IMR-90 (cell line): Measurements from ENCODE around the gene TEX38. TPM values are rescaled to one million over a fixed set of nuclear protein-coding genes. Genes with fewer than 3 reads are reported as not detected.

Experiments used
- ATAC-seq: fragments of 200-7000 bp; cut with Tn5 transposase; 2 replicates; pipeline ENCODE4 v1.9.1; 2020; ENCODE audit warnings: low read depth, mild to moderate bottlenecking, moderate library complexity
- BruUV-seq: library from RNA; stranded (reverse); fragments of 400-500 nt; replicated peaks from 2 replicates; lab custom pipeline; 2021; lab: Mats Ljungman, UMichigan
- CTCF ChIA-PET: fragments of 300-600 bp; formaldehyde crosslinking; extraction: SDS; loops from one replicate; lab custom pipeline; 2021; ENCODE audit warnings: antibody characterized with exemption; lab: Yijun Ruan, JAX
- POLR2A ChIA-PET: fragments of 300-600 bp; sonication (Branson Sonifier 250); formaldehyde crosslinking; loops from one replicate; lab custom pipeline; 2022; ENCODE audit warnings: antibody characterized with exemption; ENCODE audit not compliant: unreplicated experiment; lab: Charles Lee
- DNase-seq: peaks from one replicate; pipeline ENCODE4 v3.0.0; 2013
- H2AFZ ChIP-seq: replicated peaks from 2 replicates; pipeline ENCODE3; 2013; ENCODE audit warnings: low read length, mild to moderate bottlenecking; ENCODE audit not compliant: poor library complexity
- H2AK5ac ChIP-seq: 2 replicates; pipeline ENCODE4 v1.6.1; 2013; ENCODE audit warnings: low read depth, low read length, inconsistent platforms
- H2AK9ac ChIP-seq: replicated peaks from 2 replicates; pipeline ENCODE3; 2013; ENCODE audit warnings: mild to moderate bottlenecking, low read depth, low read length, moderate library complexity; ENCODE audit not compliant: poor library complexity
- H2BK120ac ChIP-seq: 2 replicates; pipeline ENCODE4 v1.6.1; 2013; ENCODE audit warnings: low read depth, low read length, inconsistent platforms
- H2BK15ac ChIP-seq: 3 replicates; pipeline ENCODE4 v1.6.1; 2013; ENCODE audit warnings: low read depth, low read length, inconsistent platforms
- H2BK20ac ChIP-seq: 2 replicates; pipeline ENCODE4 v1.6.1; 2013; ENCODE audit warnings: low read depth, mild to moderate bottlenecking, inconsistent platforms, low read length, moderate library complexity
- H2BK5ac ChIP-seq: 2 replicates; pipeline ENCODE4 v1.6.1; 2013; ENCODE audit warnings: mild to moderate bottlenecking, low read depth, low read length, inconsistent platforms; ENCODE audit not compliant: poor library complexity, severe bottlenecking
- H3K14ac ChIP-seq: replicated peaks from 2 replicates; pipeline ENCODE4 v1.6.1; 2013; ENCODE audit warnings: low read depth, low read length, inconsistent platforms
- H3K18ac ChIP-seq: 2 replicates; pipeline ENCODE4 v1.6.1; 2013; ENCODE audit warnings: low read depth, low read length, control low read depth
- H3K23ac ChIP-seq: 2 replicates; pipeline ENCODE4 v1.6.1; 2013; ENCODE audit warnings: low read depth, low read length, inconsistent platforms
- H3K27ac ChIP-seq: 2 replicates; pipeline ENCODE4 v1.5.1; 2013; ENCODE audit warnings: mild to moderate bottlenecking, control low read depth, low read length; ENCODE audit not compliant: insufficient read depth
- H3K27me3 ChIP-seq: 2 replicates; pipeline ENCODE4 v1.6.1; 2013; ENCODE audit warnings: low read length; ENCODE audit not compliant: control insufficient read depth, insufficient read depth
- H3K36me3 ChIP-seq: 2 replicates; pipeline ENCODE4 v1.6.1; 2013; ENCODE audit warnings: low read length, mixed read lengths; ENCODE audit not compliant: control insufficient read depth, insufficient read depth
- H3K4ac ChIP-seq: 2 replicates; pipeline ENCODE4 v1.6.1; 2013; ENCODE audit warnings: low read depth, low read length, inconsistent platforms
- H3K4me1 ChIP-seq: 2 replicates; pipeline ENCODE4 v1.6.1; 2013; ENCODE audit warnings: low read length, mixed read lengths; ENCODE audit not compliant: control insufficient read depth, insufficient read depth
- H3K4me2 ChIP-seq: 2 replicates; pipeline ENCODE4 v1.6.1; 2013; ENCODE audit warnings: low read depth, mild to moderate bottlenecking, control low read depth, low read length, moderate library complexity
- H3K4me3 ChIP-seq: 2 replicates; pipeline ENCODE4 v1.5.1; 2013; ENCODE audit warnings: low read depth, mild to moderate bottlenecking, control low read depth, low read length, moderate library complexity; ENCODE audit not compliant: insufficient read depth
- H3K56ac ChIP-seq: 2 replicates; pipeline ENCODE4 v1.6.1; 2013; ENCODE audit warnings: low read length, inconsistent platforms; ENCODE audit not compliant: insufficient read depth; ENCODE audit errors: extremely low read depth
- H3K79me1 ChIP-seq, 2 experiments: 2 replicates each; pipeline ENCODE4 v1.6.1; 2013; ENCODE audit warnings: low read length in 2 of 2, inconsistent platforms in 1 of 2, low read depth in 1 of 2
- H3K9ac ChIP-seq: 2 replicates; pipeline ENCODE4 v1.6.1; 2013; ENCODE audit warnings: low read depth, low read length, control low read depth
- H3K9me1 ChIP-seq: 2 replicates; pipeline ENCODE4 v1.6.1; 2013; ENCODE audit warnings: low read length, inconsistent platforms; ENCODE audit not compliant: insufficient read depth
- H3K9me3 ChIP-seq: 2 replicates; pipeline ENCODE4 v1.6.1; 2013; ENCODE audit warnings: low read length; ENCODE audit not compliant: control insufficient read depth, insufficient read depth
- H4K20me1 ChIP-seq: 2 replicates; pipeline ENCODE4 v1.6.1; 2013; ENCODE audit warnings: low read length, inconsistent platforms; ENCODE audit not compliant: insufficient read depth
- H4K5ac ChIP-seq: 2 replicates; pipeline ENCODE4 v1.6.1; 2013; ENCODE audit warnings: mild to moderate bottlenecking, low read depth, low read length, control low read depth
- H4K8ac ChIP-seq, 2 experiments: 2 replicates each; pipeline ENCODE4 v1.6.1; 2013; ENCODE audit warnings: low read depth in 2 of 2, low read length in 2 of 2, control low read depth in 1 of 2, inconsistent platforms in 1 of 2
- H4K91ac ChIP-seq: 2 replicates; pipeline ENCODE4 v1.6.1; 2013; ENCODE audit warnings: low read depth, low read length, inconsistent platforms; ENCODE audit not compliant: insufficient read depth
- BHLHE40 ChIP-seq: fragments of 150-350 bp; IDR thresholded peaks from 2 replicates; pipeline ENCODE4 v1.6.1; 2016; ENCODE audit warnings: mild to moderate bottlenecking, low read depth, low read length
- CEBPB ChIP-seq: IDR thresholded peaks from 2 replicates; pipeline ENCODE4 v1.6.1; 2012; ENCODE audit warnings: low read depth, low read length, improper control_type of control experiment
- CHD1 ChIP-seq: IDR thresholded peaks from 2 replicates; pipeline ENCODE4 v1.6.1; 2012; ENCODE audit warnings: low read depth, low read length, improper control_type of control experiment
- CTCF ChIP-seq: conservative IDR thresholded peaks from 2 replicates; pipeline ENCODE4 v1.5.1; 2012; ENCODE audit warnings: mild to moderate bottlenecking, low read depth, low read length, improper control_type of control experiment
- FOS ChIP-seq: fragments of 150-350 bp; IDR thresholded peaks from 2 replicates; pipeline ENCODE4 v1.6.1; 2016; ENCODE audit warnings: low read depth, low read length
- MAFK ChIP-seq: IDR thresholded peaks from 2 replicates; pipeline ENCODE4 v1.6.1; 2012; ENCODE audit warnings: low read depth, low read length, improper control_type of control experiment
- MAZ ChIP-seq: IDR thresholded peaks from 2 replicates; pipeline ENCODE4 v1.6.1; 2012; ENCODE audit warnings: low read depth, mild to moderate bottlenecking, low read length, improper control_type of control experiment, moderate library complexity, borderline replicate concordance
- NFE2L2 ChIP-seq: fragments of 150-350 bp; IDR thresholded peaks from 2 replicates; pipeline ENCODE4 v1.6.1; 2016; ENCODE audit warnings: low read depth, mild to moderate bottlenecking, low read length
- POLR2A ChIP-seq: IDR thresholded peaks from 2 replicates; pipeline ENCODE4 v1.6.1; 2012; ENCODE audit warnings: mild to moderate bottlenecking, low read depth, low read length
- RAD21 ChIP-seq: IDR thresholded peaks from 2 replicates; pipeline ENCODE4 v1.6.1; 2012; ENCODE audit warnings: low read length, improper control_type of control experiment
- RCOR1 ChIP-seq: IDR thresholded peaks from 2 replicates; pipeline ENCODE4 v1.6.1; 2012; ENCODE audit warnings: mild to moderate bottlenecking, low read length, improper control_type of control experiment; ENCODE audit not compliant: insufficient replicate concordance
- RFX5 ChIP-seq: IDR thresholded peaks from 2 replicates; pipeline ENCODE4 v1.8.0; 2012; ENCODE audit warnings: low read depth, mild to moderate bottlenecking, low read length, moderate library complexity
- SMC3 ChIP-seq: fragments of 150-350 bp; IDR thresholded peaks from 2 replicates; pipeline ENCODE4 v1.6.1; 2016; ENCODE audit warnings: low read depth, mild to moderate bottlenecking, antibody characterized with exemption, low read length, moderate library complexity
- USF2 ChIP-seq: fragments of 150-350 bp; IDR thresholded peaks from 2 replicates; pipeline ENCODE4 v1.6.1; 2017; ENCODE audit warnings: mild to moderate bottlenecking, antibody characterized with exemption, low read length, low read depth
- WGBS, 2 experiments: methylation state at CpG; one replicate each; pipeline versions ENCODE4 v1.1.5 to v1.1.7; 2013; ENCODE audit warnings: missing lambda C conversion rate in 2 of 2; ENCODE audit not compliant: insufficient read length in 1 of 2; ENCODE audit errors: extremely low coverage in 2 of 2; 5-methylcytosine and 5-hydroxymethylcytosine counted together
- dilution Hi-C: fragments of 300-500 bp; cut with HindIII; formaldehyde crosslinking; loops from one replicate; pipeline ENCODE4 v1.14.3; 2018; ENCODE audit warnings: low sequenced_read_pairs; ENCODE audit not compliant: unreplicated experiment
- in situ Hi-C: fragments of 300-500 bp; cut with MboI; formaldehyde crosslinking; loops from 3 replicates; pipeline ENCODE4 v1.14.3; 2019; ENCODE audit warnings: low sequenced_read_pairs, inconsistent platforms, mixed read lengths
- intact Hi-C: fragments of 100-400 bp; cut with micrococcal nuclease; formaldehyde crosslinking; loops from 2 replicates; pipeline ENCODE4 v1.10.0; 2022
- polyA plus RNA-seq, 3 experiments: library from polyadenylated mRNA; depleted of rRNA; stranded (reverse); fragments of >200 nt; gene quantifications; 2 replicates each; pipeline ENCODE4 v1.2.3, GENCODE V29; 2012; ENCODE audit warnings: low replicate concordance in 1 of 3
- total RNA-seq: library from RNA; depleted of rRNA; stranded (reverse); fragments of >200 nt; gene quantifications from 2 replicates; pipeline ENCODE4 v1.2.3, GENCODE V29; 2012
- TF ChIP-seq, protein P1 (sequence below): fragments of 150-350 bp; IDR thresholded peaks from 2 replicates; pipeline ENCODE4 v1.6.1; 2016; ENCODE audit warnings: low read depth, mild to moderate bottlenecking, low read length, moderate library complexity, borderline replicate concordance

Gene TEX38
- total and polyA plus RNA-seq, 2 of the 4 experiments (the other 2 are of a cell fraction): not detected

GRCh38 chr1:46645815-46646214 lies 25.8 kb upstream of the TEX38 start:
- H2BK15ac ChIP-seq: no peak overlapping the region
- no peak overlapping the region for H3K4me3 ChIP-seq
- peaks cover 4% of the 10 kb centered on the region; the same call in 1 of the 2 replicates for H3K4me1 ChIP-seq
- ChIA-PET POLR2A (interaction anchor here (0.6 kb wide), 1 partner anchor 16 kb away, joined by 7 read pairs; no protein-coding TSS in a partner anchor), CTCF (no interaction called here)
- 0 out of 2 replicates have a peak, but pooled peaks cover 3% of the 10 kb centered on the region for H4K20me1 ChIP-seq
- H4K8ac ChIP-seq: no peak overlapping the region
- no peak overlapping the region for H3K14ac ChIP-seq
- WGBS, 2 experiments: no CpG with 5 or more reads among the region's 4 CpGs
- H3K4me2 ChIP-seq: no peak overlapping the region
- H3K9me1 ChIP-seq: peaks cover 3% of the 10 kb centered on the region; the same call in 1 of the 2 replicates
- H3K18ac ChIP-seq: no peak overlapping the region
- no peaks in the 10 kb centered on the region for H3K27me3 ChIP-seq
- no peak overlapping the region for H4K91ac ChIP-seq
- in situ Hi-C loops: no loop called here
- no peak overlapping the region; the same call in 1 of the 2 replicates for H2BK20ac ChIP-seq
- ATAC-seq: no peak
- H3K27ac ChIP-seq: no peak overlapping the region
- no peak overlapping the region for H2BK5ac ChIP-seq
- no peak overlapping the region for H3K23ac ChIP-seq
- H3K9ac ChIP-seq: no peak overlapping the region
- H2BK120ac ChIP-seq: no peak overlapping the region; the same call in 1 of the 2 replicates
- H3K36me3 ChIP-seq: peaks cover 12% of the 10 kb centered on the region
- intact Hi-C loops: no loop called here
- H4K5ac ChIP-seq: no peak overlapping the region
- 0 out of 4 replicates have a peak, but pooled peaks cover 0 to 3% of the 10 kb centered on the region in 2 experiments for H3K79me1 ChIP-seq
- H2AK5ac ChIP-seq: no peak overlapping the region
- no peak overlapping the region for H3K56ac ChIP-seq
- no TSS peak for BruUV-seq
- dilution Hi-C loops: no loop called here
- H3K9me3 ChIP-seq: 0 out of 2 replicates have a peak, but pooled peaks cover 2% of the 10 kb centered on the region
- TF ChIP-seq, protein P1, sequence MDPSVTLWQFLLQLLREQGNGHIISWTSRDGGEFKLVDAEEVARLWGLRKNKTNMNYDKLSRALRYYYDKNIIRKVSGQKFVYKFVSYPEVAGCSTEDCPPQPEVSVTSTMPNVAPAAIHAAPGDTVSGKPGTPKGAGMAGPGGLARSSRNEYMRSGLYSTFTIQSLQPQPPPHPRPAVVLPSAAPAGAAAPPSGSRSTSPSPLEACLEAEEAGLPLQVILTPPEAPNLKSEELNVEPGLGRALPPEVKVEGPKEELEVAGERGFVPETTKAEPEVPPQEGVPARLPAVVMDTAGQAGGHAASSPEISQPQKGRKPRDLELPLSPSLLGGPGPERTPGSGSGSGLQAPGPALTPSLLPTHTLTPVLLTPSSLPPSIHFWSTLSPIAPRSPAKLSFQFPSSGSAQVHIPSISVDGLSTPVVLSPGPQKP: no peak
- TF ChIP-seq MAZ: no peak
- TF ChIP-seq BHLHE40: no peak
- no peak for TF ChIP-seq MAFK
- TF ChIP-seq SMC3: no peak
- TF ChIP-seq NFE2L2: no peak
- no peak for TF ChIP-seq RFX5
- TF ChIP-seq RCOR1: no peak
- no peak for TF ChIP-seq USF2
- no peak for TF ChIP-seq FOS
- TF ChIP-seq RAD21: no peak
- TF ChIP-seq CEBPB: no peak
- TF ChIP-seq CTCF: no peak
- no peak for TF ChIP-seq POLR2A
- TF ChIP-seq CHD1: no peak
- no peak overlapping the region for H2AFZ ChIP-seq
- DNase-seq: no peak
- H2AK9ac ChIP-seq: no peak overlapping the region
- H3K4ac ChIP-seq: no peak overlapping the region; the same call in 1 of the 2 replicates
